ENCODE results near the gene CEBPG. TPM values are rescaled to one million over a fixed set of nuclear protein-coding genes. Genes with fewer than 3 reads are reported as not detected.

CEBPG gene
- total and polyA plus RNA-seq, 4 donors: 21.5 to 29.7 (median 24.7) TPM

GRCh38 chr19:33407716-33408115, 34.2 kb downstream of the CEBPG start:
- no peaks in the 10 kb centered on the region for H3K9me3 ChIP-seq (ENCODE audit: control insufficient read depth in 4 of 4, insufficient read depth in 3 of 4, low read length in 3 of 4)
- peaks cover 0 to 19% (median 0%) of the 10 kb centered on the region in 4 donors for H3K36me3 ChIP-seq (ENCODE audit: control insufficient read depth in 4 of 4, insufficient read depth in 4 of 4, low read length in 4 of 4)
- H3K4me3 ChIP-seq: no peak overlapping the region
- TF ChIP-seq CTCF (IDR thresholded peaks at IDR 0.05; ENCODE audit: control extremely low read depth, extremely low read depth): no peak
- no peak overlapping the region for H3K27ac ChIP-seq (ENCODE audit: low read depth in 1 of 2, low read length in 1 of 2)
- no peak overlapping the region for H3K9ac ChIP-seq (ENCODE audit: insufficient read depth in 1 of 2, low read length in 2 of 2)
- WGBS, 2 donors: 62 to 72% methylated on average over 12 of the region's 12 CpGs
- ATAC-seq (ENCODE audit: insufficient read depth, low FRiP score) (no peak), DNase-seq (no peak)
- no peaks in the 10 kb centered on the region for H3K27me3 ChIP-seq (ENCODE audit: control insufficient read depth in 3 of 3, insufficient read depth in 3 of 3, low read length in 2 of 3)
- H3K4me1 ChIP-seq (ENCODE audit: control insufficient read depth in 5 of 5, insufficient read depth in 5 of 5, low read length in 5 of 5): peaks cover 0 to 39% (median 16%) of the 10 kb centered on the region in 5 donors

- Histone ChIP-seq H3K27me3 (ENCODE audit: control insufficient read depth in 3 of 3, insufficient read depth in 3 of 3, low read length in 2 of 3) (no peaks in the 10 kb centered on the region), H3K27ac (ENCODE audit: low read depth in 1 of 2, low read length in 1 of 2) (no peak overlapping the region), H3K4me1 (ENCODE audit: control insufficient read depth in 5 of 5, insufficient read depth in 5 of 5, low read length in 5 of 5) (peaks cover 0 to 35% (median 13%) of the 10 kb centered on the region in 5 donors), H3K4me3 (no peak overlapping the region), H3K9ac (ENCODE audit: insufficient read depth in 1 of 2, low read length in 2 of 2) (no peak overlapping the region), H3K36me3 (ENCODE audit: control insufficient read depth in 4 of 4, insufficient read depth in 4 of 4, low read length in 4 of 4) (peaks cover 0 to 19% (median 0%) of the 10 kb centered on the region in 4 donors), H3K9me3 (ENCODE audit: control insufficient read depth in 4 of 4, insufficient read depth in 3 of 4, low read length in 3 of 4) (no peaks in the 10 kb centered on the region)
- 86 to 87% methylated on average over 13 of the region's 13 CpGs for WGBS, 2 donors
- DNase-seq: no peak
- no peak for ATAC-seq (ENCODE audit: insufficient read depth, low FRiP score)
- TF ChIP-seq CTCF (IDR thresholded peaks at IDR 0.05; ENCODE audit: control extremely low read depth, extremely low read depth): no peak
Observed at GRCh38 chr19:33408116-33408515, 34.6 kb downstream of the CEBPG start.

- no peak for ATAC-seq (ENCODE audit: insufficient read depth, low FRiP score)
- no peak for DNase-seq
- 87 to 89% methylated on average over 18 of the region's 18 CpGs for WGBS, 2 donors
- Histone ChIP-seq H3K27ac (ENCODE audit: low read depth in 1 of 2, low read length in 1 of 2) (no peak overlapping the region), H3K4me1 (ENCODE audit: control insufficient read depth in 5 of 5, insufficient read depth in 5 of 5, low read length in 5 of 5) (peaks cover 0 to 28% (median 6%) of the 10 kb centered on the region in 5 donors), H3K9ac (ENCODE audit: insufficient read depth in 1 of 2, low read length in 2 of 2) (no peak overlapping the region), H3K9me3 (ENCODE audit: control insufficient read depth in 4 of 4, insufficient read depth in 3 of 4, low read length in 3 of 4) (no peaks in the 10 kb centered on the region), H3K36me3 (ENCODE audit: control insufficient read depth in 4 of 4, insufficient read depth in 4 of 4, low read length in 4 of 4) (peaks cover 0 to 19% (median 0%) of the 10 kb centered on the region in 4 donors), H3K4me3 (no peak overlapping the region), H3K27me3 (ENCODE audit: control insufficient read depth in 3 of 3, insufficient read depth in 3 of 3, low read length in 2 of 3) (no peaks in the 10 kb centered on the region)
- no peak for TF ChIP-seq CTCF (IDR thresholded peaks at IDR 0.05; ENCODE audit: control extremely low read depth, extremely low read depth)
Observed at GRCh38 chr19:33408538-33409434, 35.3 kb downstream of the CEBPG start.
